Raji (cell line): Measurements from ENCODE around the gene ENTPD3.

ENCODE experiments used
- POLR2A ChIP-seq: IDR thresholded peaks from 2 replicates; pipeline ENCODE4 v1.6.1; 2011; ENCODE audit warnings: low read depth, low read length, control low read depth; ENCODE audit not compliant: insufficient read depth

The ENTPD3 gene

DNA sequence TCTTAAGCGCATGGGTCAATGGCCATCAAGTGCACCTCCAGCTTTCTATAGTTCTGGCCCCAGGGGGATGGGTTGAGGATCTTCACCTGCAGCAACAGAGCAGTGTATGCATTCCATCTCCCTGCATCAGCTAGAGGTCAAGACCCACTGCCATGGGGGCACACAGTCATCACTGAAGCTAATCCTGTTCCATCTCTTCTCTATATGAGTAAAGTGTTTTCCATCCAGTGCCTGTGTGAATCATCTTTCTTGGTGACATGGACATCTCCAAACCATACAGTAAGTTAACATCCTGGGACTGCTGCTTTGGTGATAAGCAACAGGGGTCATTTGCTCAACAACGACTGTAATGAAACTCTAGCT is 4.4 kb upstream of the ENTPD3 start:
- TF ChIP-seq POLR2A, result no peak

DNA sequence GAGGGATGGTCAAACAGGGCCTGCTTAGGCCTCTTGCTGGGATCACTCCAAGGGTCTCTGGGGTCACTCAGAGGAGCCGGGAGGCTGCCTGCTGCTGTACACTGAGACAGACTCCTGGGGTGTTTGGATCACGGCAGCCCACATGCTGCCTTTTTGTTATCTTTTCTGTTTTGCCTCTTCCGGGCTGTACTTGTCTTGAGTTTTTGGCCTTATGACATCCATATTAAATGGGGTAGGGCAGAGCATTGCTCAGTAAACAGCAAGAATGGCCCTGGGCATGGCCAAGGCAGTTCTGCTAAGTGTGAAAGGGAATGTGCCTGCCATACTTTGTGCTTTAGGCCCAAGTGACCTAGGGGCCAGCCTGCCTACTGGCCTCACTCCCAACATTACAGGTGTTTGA is 771 bp upstream of the ENTPD3 start:
- no peak for TF ChIP-seq POLR2A

DNA sequence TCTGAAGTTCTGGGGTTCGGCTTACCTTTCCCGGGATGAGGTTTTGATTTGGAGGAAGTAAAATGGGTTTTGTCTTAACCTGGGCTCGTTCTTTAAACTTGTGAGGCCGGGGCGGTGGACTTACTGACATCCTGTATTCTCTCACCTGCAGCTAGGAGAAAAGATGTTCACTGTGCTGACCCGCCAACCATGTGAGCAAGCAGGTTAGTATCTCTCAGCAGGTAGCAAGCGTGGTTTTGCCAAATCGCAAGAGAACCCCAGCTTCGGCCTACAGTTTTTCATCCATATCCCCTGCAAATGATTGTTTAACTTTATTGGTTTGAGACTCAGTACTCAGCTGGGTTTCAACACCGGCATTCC is 891 bp downstream of the ENTPD3 start:
- TF ChIP-seq POLR2A, result no peak

GRCh38 chr3:40396406-40396805 is 9.4 kb downstream of the ENTPD3 start:
- TF ChIP-seq POLR2A, result no peak

- TF ChIP-seq POLR2A, result no peak
Observed at GRCh38 chr3:40397129-40397528, 10.1 kb downstream of the ENTPD3 start.

GRCh38 chr3:40397912-40398311 is 10.9 kb downstream of the ENTPD3 start:
- no peak for TF ChIP-seq POLR2A

DNA sequence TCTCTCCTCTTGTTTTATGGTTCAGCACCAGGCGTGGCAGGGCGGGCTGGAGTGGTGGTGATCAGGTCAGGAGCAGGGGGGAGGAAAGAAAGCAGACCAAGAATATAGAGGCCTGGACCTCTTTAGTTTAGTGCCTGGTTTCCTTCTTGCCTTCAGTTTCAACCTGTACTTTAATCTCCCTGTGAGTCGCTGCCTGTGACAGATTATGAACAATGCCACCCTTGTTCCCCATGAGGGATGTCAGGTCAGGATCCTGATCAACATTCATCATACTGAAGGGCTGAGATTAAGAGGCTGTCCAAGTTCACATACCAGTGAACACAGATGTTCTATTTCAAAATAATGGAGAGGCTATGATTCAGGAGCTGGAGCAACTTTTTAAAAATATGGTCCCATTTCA is 11.4 kb downstream of the ENTPD3 start:
- no peak for TF ChIP-seq POLR2A

DNA sequence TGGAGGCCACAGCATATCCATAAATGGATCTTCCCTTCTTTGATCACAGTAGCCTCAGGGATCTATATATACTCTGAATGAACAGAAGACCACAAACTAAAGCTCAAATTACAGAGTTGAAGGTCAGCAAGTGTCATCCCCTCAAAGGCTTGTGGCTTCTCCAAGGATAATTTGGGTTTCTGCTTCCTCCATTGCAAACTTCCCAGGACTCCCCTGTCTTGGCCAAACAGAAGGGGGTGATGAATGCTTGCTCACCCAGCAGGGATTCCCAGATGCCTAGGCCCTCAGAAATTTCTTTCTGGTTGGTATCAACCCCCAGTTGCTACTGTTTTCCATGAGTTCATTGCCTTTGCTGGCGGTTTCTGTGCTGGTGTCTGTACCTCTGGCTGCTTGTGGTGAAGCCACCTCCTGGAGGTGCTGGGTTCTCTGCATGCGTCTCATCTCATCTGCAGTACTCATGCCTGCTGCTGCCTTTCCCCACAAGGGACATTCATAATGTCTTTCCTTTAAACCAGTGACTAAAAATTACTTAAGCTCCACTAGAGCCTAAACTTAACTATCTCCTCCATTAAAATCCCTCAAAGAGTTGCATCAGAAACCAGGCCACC is 17.7 kb downstream of the ENTPD3 start:
- TF ChIP-seq POLR2A, result no peak

- no peak for TF ChIP-seq POLR2A
Observed at GRCh38 chr3:40407007-40407406, 20.0 kb downstream of the ENTPD3 start.

GRCh38 chr3:40407611-40408010 is 20.6 kb downstream of the ENTPD3 start:
- no peak for TF ChIP-seq POLR2A

DNA sequence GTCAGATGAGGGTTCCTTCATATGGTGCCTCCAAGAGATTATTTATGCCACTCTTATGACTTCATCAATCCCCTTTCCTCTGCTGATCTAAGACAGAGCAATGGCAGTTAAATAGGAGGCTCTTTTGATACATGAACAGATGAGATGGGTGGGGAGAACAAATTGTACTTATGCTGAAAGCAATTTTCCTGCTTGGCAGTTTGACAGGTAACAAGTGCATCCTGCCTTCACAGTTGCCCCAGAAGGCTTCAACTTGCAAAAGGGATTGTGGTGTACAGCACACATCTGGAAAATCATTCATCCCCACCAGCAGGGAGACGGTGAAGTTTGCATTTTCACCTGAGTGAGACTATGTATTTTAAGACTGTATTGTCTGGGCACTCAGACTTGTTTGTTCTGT is 27.3 kb downstream of the ENTPD3 start:
- no peak for TF ChIP-seq POLR2A

- no peak for TF ChIP-seq POLR2A
Observed at GRCh38 chr3:40417845-40418543, 31.0 kb downstream of the ENTPD3 start.

DNA sequence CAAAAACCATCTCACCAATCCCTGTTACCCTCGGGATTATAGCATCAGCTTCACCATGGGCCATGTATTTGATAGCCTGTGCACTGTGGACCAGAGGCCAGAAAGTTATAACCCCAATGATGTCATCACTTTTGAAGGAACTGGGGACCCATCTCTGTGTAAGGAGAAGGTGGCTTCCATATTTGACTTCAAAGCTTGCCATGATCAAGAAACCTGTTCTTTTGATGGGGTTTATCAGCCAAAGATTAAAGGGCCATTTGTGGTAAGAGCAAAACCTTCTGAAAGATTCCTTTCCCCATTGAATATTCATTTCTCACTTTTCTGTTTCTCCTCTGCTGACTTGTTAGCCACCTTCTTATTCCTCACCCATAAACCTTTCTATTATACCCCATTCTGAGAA is 35.9 kb downstream of the ENTPD3 start:
- TF ChIP-seq POLR2A, result no peak

- no peak for TF ChIP-seq POLR2A
Observed at GRCh38 chr3:40427045-40427669, 40.2 kb downstream of the ENTPD3 start.

- no peak for TF ChIP-seq POLR2A
Observed at GRCh38 chr3:40432793-40433192, 45.8 kb downstream of the ENTPD3 start.

DNA sequence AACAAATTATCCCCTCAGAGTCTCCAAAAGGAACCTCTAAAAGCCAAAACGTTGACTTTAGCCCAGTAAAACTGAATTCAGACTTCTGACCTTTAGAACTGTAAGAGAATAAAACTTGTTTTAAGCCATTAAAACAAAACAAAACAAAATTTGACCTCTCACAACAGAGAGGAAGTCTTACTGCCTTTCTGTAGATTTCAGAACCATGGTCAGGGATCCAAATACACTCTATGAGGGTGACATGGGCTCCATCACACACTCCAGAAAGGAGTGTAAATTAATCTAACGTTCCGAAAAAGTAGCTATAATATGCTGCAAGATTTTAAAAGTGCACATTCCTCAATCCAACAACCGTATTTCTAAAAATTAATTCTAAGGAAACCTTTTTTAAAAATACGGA is 50.9 kb downstream of the ENTPD3 start:
- no peak for TF ChIP-seq POLR2A

GRCh38 chr3:40445062-40445461 is 58.1 kb downstream of the ENTPD3 start:
- no peak for TF ChIP-seq POLR2A
